ENCODE results near the gene PRDX3.
A peak's percentile ranks its signal among the peaks of the same experiment; 100 is the strongest.
"Not testable (repeated sequence)": the region's sequence is repeated elsewhere in the genome, so short reads cannot be mapped to it uniquely, and the experiment has no call there.

Gene PRDX3

GRCh38 chr10:119161680-119162451 is 16.7 kb downstream of the PRDX3 start:
- DNase-seq, result no peak

- no peak for DNase-seq
These were observed 19.3 kb downstream of the PRDX3 start for GRCh38 chr10:119159332-119159731.

- no peak for DNase-seq
These were observed 25.0 kb downstream of the PRDX3 start for GRCh38 chr10:119153661-119154060.

GRCh38 chr10:119153041-119153440 is 25.6 kb downstream of the PRDX3 start:
- no peak for DNase-seq

DNA sequence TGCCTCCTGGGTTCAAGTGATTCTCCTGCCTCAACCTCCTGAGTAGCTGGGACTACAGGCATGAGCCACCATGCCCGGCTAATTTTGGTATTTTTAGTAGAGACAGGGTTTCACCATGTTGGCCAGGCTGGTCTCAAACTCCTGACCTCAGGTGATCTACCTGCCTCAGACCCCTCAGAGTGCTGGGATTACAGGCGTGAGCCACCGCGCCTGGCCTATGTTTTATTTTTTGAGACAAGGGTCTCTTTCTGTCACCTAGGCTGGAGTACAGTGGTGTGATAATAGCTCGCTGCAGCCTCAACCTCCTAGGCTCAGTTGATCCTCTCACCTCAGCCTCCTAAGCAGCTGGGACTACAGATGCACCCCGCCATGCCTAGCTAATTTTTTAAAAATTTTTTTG is 27.0 kb downstream of the PRDX3 start:
- not testable (repeated sequence) for DNase-seq

DNA sequence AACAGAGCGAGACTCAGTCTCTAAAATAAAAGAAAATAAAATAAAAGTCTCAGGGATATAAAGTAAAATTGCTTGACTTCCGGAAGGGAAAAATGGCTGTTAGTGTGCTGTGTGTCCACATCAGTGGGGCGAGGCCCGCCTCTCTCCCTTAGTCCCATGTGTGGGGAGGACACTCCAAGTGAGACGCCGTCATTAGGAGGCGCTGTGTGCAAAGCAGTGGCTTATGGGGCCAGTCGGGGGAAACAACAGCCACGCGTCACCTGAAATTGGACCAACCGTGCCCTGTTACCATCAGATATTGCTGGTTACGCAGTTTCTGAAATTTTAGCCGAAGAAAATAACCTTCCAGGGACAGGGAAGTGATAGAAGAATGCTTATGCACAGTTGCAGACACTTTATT is 28.9 kb downstream of the PRDX3 start:
- DNase-seq, result no peak

- no peak for DNase-seq
These were observed 29.5 kb downstream of the PRDX3 start for GRCh38 chr10:119149157-119149556.

- DNase-seq, result no peak
These were observed 35.0 kb downstream of the PRDX3 start for GRCh38 chr10:119143657-119144056.

DNA sequence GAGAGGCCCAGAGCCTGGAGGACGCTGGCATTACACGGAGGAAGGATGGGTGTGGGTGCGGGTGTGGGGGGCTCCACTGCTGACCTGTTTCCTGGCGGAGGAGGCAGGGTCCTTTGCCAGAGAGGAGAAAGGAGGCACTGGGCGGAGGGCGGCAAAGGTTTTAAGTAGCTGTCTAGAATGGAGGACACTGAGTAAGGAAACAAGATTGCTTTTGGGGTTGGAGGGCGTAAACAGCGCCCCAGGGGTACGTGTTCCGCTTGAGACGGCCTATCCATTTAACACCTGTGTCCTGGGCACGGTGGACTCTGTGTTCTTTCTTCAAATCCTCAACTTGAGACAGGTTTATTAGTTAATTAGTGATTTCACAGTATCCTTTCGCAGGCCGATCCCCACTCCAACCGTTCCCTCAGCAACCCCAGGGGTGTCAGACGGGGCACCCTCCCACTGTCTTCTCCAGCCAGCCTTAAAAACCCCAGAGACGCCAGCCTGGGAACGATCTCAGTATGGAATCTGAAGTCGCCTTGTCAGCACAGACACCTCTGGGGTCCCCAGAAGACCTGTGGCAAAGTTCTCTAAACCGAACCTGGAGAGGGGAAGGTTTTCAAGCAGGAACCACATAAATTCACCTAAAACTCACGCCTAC is 37.9 kb downstream of the PRDX3 start:
- no peak for DNase-seq

- DNase-seq, result peak; percentile 20
These were observed 39.0 kb downstream of the PRDX3 start for GRCh38 chr10:119139464-119140067.

- no peak for DNase-seq
These were observed 40.0 kb downstream of the PRDX3 start for GRCh38 chr10:119138346-119139306.

- DNase-seq, result not testable (repeated sequence)
These were observed 40.7 kb downstream of the PRDX3 start for GRCh38 chr10:119137878-119138277.

DNA sequence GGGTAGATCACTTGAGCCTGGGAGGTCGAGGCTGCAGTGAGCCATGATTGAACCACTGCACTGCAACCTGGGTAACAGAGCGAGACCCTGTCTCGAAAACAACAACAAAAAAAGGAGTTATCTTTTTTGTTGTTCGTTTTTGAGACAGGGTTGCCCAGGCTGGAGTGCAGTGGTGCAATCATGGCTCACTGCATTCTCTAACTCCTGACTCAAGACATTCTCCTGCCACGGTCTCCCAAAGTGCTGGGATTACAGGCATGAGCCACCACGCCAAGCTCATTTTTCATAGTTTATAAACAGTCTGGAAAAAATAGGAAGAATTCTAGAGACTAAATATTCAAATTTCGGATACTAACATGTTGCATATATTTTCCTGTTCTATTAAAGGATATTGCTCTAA is 42.5 kb downstream of the PRDX3 start:
- no peak for DNase-seq

- DNase-seq, result no peak
These were observed 43.1 kb downstream of the PRDX3 start for GRCh38 chr10:119135513-119135881.

DNA sequence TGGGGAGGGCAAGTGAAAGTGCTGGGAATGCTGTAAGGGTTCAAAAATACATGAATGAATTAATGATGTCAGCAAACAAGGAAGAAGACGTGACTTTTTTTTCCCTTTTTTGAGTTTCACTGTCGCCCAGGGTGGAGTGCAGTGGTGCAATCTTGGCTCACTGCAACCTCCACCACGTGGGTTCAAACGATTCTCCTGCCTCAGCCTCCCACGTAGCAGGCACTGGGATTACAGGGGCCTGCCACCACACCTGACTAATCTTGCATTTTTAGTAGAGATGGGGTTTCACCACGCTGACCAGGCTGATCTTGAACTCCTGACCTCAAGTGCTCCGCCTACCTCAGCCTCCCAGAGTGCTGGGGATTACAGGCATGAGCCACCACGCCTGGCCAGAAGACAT is 44.7 kb downstream of the PRDX3 start:
- DNase-seq, result peak; percentile 18

GRCh38 chr10:119132521-119133345 is 45.9 kb downstream of the PRDX3 start:
- DNase-seq, result no peak

GRCh38 chr10:119131512-119132240 is 46.9 kb downstream of the PRDX3 start:
- DNase-seq, result peak; percentile 1

- no peak for DNase-seq
These were observed 48.9 kb downstream of the PRDX3 start for GRCh38 chr10:119129721-119130120.

GRCh38 chr10:119125942-119126341 is 52.7 kb downstream of the PRDX3 start:
- DNase-seq, result no peak

- DNase-seq, result no peak
These were observed 57.7 kb downstream of the PRDX3 start for GRCh38 chr10:119120875-119121274.

GRCh38 chr10:119120413-119120867 is 58.2 kb downstream of the PRDX3 start:
- DNase-seq, result no peak

Data from stimulated activated naive CD4-positive, alpha-beta T cell treated with Interleukin-2 at 50 U/mL for 16 hours (primary cell).